ENCODE data around the gene IMMP2L.

The IMMP2L gene

GRCh38 chr7:110800984-110801383 is 761.3 kb downstream of the IMMP2L start:
- no peak for TF ChIP-seq CTCF (conservative IDR thresholded peaks at IDR 0.05)
- TF ChIP-seq ZFX (IDR thresholded peaks at IDR 0.05) = no peak
- H3K27ac ChIP-seq = no peak overlapping the region

GRCh38 chr7:110797656-110798055 is 764.6 kb downstream of the IMMP2L start:
- no peak overlapping the region for H3K27ac ChIP-seq
- TF ChIP-seq ZFX (IDR thresholded peaks at IDR 0.05) (no peak), CTCF (conservative IDR thresholded peaks at IDR 0.05) (no peak)

GRCh38 chr7:110790992-110791391 is 771.3 kb downstream of the IMMP2L start:
- TF ChIP-seq CTCF (conservative IDR thresholded peaks at IDR 0.05) (no peak), ZFX (IDR thresholded peaks at IDR 0.05) (no peak)
- H3K27ac ChIP-seq = no peak overlapping the region

- TF ChIP-seq CTCF (conservative IDR thresholded peaks at IDR 0.05) (no peak), ZFX (IDR thresholded peaks at IDR 0.05) (no peak)
- no peak overlapping the region for H3K27ac ChIP-seq
Observed at GRCh38 chr7:110786328-110786965, 775.8 kb downstream of the IMMP2L start.

- H3K27ac ChIP-seq = no peak overlapping the region
- TF ChIP-seq ZFX (IDR thresholded peaks at IDR 0.05) = no peak
- TF ChIP-seq CTCF (conservative IDR thresholded peaks at IDR 0.05) = no peak
Observed at GRCh38 chr7:110784749-110785148, 777.5 kb downstream of the IMMP2L start.

- no peak overlapping the region for H3K27ac ChIP-seq
- TF ChIP-seq CTCF (conservative IDR thresholded peaks at IDR 0.05) (no peak), ZFX (IDR thresholded peaks at IDR 0.05) (no peak)
Observed at GRCh38 chr7:110780712-110781111, 781.6 kb downstream of the IMMP2L start.

GRCh38 chr7:110779339-110779738 is 783.0 kb downstream of the IMMP2L start:
- H3K27ac ChIP-seq = no peak overlapping the region
- TF ChIP-seq CTCF (conservative IDR thresholded peaks at IDR 0.05) = no peak
- TF ChIP-seq ZFX (IDR thresholded peaks at IDR 0.05) = no peak

Data from C4-2B (cell line).